NCI-H460 (cell line): ENCODE measurements around the gene BMAL1. TPM values are rescaled to one million over a fixed set of nuclear protein-coding genes. Genes with fewer than 3 reads are reported as not detected.

Source experiments
- DNase-seq: peaks from one replicate; pipeline ENCODE4 v3.0.0-alpha.2; 2016; ENCODE audit warnings: low read depth; ENCODE audit errors: extremely low read depth
- total RNA-seq: library from RNA; depleted of rRNA; stranded (reverse); fragments of >200 nt; shearing (Covaris generic); gene quantifications from 2 replicates; pipeline ENCODE4 v1.2.3, GENCODE V29; 2014

The BMAL1 gene
- total RNA-seq, 1 experiment from 2014 or later: 10.8 TPM

- DNase-seq: no peak
These were observed 12.8 kb downstream of the BMAL1 start for GRCh38 chr11:13290221-13290980.

DNA sequence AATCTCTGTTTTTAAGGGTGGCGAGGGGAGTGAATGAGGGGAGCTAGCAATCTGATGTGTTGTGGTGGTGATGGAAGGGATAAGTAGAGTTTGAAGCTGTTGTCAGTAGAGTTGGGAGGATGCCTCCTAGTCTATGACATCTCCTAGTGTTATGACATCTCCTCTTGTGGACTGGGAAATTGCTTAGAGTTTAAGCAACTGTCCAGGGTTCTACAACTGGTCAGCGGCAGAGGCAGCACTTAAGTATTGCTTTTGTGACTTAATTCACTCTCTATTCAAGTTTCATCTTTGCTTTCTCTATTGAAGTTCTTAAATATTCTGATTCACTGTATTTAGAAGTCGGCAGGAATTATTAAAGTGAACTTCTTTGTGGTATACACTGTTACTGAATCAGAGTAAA lies 13.8 kb downstream of the BMAL1 start:
- no peak for DNase-seq

- no peak for DNase-seq
These were observed 14.2 kb downstream of the BMAL1 start for GRCh38 chr11:13291800-13292199.

DNA sequence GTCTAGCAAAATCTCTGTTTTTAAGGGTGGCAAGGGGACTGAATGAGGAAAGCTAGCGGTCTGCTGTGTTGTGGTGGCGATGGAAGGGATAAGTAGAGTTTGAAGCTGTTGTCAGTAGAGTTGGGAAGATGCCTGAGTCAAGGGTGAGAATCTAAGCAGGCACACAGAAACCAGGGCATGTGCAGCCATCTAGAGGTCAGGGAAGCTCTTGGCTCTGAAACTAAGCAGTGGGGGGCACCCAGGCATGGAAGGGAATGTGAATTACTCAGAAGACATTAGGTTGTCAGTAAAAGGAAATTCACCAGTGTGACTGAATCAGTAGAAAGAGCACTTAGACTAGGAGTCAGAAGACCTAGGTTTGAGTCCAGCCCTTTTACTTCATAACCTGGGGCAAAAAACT lies 15.4 kb downstream of the BMAL1 start:
- DNase-seq: no peak

DNA sequence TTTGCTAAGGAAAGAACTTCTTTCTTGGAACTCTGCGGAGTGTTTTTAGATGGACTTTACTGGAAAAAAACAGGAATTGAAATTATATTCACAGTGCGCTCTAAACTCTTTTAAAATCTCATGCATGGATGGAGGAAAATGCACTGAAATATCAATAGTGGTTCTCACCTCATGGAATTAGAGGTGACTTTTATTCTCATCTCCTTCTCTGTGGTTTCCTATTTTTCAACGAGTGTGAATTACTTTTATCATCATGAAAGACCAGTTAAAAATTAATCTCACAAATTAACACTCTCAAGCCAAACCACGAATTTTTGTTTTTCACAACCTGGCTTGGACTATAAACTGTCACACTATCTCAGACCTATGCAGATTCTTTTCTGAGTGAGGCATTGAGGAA lies 16.6 kb downstream of the BMAL1 start:
- DNase-seq: no peak

- DNase-seq: no peak
These were observed 17.4 kb downstream of the BMAL1 start for GRCh38 chr11:13294771-13295579.

GRCh38 chr11:13297308-13297916 lies 19.8 kb downstream of the BMAL1 start:
- no peak for DNase-seq

DNA sequence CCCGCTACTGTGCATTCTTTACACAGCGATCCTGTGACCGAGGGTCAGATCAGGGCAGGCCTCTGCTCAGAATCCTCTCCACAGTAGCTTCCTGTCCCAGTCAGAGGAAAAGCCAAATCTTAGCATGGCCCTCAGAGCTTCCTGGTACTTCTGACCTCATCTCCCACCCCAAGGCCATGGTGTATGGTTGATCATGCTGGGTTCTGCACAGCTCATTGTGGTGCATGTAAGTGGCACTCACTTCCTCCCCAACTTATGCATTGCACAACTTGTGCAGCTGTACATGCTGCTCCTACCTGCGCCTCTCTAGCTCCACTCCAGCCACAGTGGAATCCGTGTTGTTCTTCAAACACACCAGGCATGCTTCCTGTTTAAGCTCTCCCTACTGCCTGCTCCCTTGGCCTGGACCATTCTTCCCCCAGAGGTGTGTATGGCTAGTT lies 20.3 kb downstream of the BMAL1 start:
- no peak for DNase-seq

DNA sequence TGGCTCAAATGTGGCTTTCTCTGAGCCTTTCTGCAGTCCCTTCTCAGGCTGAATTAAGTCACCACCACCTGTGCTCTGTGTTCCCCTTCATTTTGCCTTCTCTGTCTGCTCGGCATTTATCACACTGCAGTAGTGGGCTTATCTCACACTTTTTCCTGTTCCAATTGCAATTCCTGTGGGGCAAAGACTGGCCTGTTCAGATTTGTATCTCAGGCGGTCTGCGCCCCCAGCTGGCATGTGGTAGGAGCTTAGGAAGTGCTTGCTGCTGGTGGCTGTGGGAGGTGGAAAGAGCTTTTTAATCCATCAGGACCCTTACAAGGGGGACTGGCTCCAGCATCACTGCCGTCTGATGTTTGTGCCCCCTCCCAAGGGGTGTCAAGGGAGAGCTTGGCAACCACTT lies 21.2 kb downstream of the BMAL1 start:
- DNase-seq: no peak

GRCh38 chr11:13301522-13301921 lies 23.9 kb downstream of the BMAL1 start:
- DNase-seq: no peak

- no peak for DNase-seq
These were observed 24.9 kb downstream of the BMAL1 start for GRCh38 chr11:13302420-13302958.

DNA sequence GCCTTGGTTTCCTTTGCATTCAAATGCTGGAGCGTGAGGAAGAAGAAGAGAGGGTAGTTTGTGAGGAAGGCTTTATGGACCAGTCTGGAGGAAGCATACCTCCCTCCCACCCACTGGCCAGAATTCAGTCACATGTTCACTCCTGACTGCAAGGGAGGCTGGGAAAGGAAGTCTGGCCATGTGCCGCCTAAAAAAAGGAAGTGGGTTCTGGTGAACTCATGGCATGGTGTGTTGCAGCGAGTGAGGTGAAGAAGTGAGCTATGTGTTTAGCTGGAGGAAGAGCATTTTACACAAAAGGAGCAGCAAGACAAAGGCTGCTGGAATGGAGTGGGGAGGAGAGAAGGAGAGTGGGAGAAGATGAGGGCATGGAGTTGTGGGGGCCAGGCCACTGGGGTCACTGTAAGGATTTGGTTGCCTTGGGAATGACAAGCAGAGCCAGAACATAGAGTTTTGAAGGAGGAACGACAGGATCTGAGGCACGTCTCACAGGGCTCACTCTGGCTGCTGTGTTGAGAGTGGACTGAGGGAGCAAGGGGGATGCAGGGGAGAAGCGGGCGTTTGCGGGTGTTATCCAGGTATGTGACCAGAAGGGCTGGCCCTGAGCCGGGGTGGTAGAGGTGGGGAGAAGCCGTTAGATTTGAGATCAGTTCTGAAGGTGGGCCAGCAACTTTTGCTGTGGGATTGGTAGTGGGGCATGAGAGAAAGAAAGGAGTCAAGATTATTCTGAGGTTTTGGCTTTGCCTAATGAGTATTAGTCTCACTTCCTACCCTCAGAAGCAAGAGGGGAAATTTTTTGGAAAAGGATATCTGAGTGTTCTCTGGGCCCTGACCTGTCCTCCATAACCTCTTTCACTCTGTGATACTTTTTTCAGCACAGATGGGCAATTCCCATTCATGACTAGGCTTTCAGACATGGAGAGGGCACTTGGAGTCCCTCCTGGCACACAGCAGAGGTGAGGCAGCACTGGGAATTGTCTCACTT lies 26.4 kb downstream of the BMAL1 start:
- DNase-seq: no peak

- no peak for DNase-seq
These were observed 27.2 kb downstream of the BMAL1 start for GRCh38 chr11:13304655-13305335.

DNA sequence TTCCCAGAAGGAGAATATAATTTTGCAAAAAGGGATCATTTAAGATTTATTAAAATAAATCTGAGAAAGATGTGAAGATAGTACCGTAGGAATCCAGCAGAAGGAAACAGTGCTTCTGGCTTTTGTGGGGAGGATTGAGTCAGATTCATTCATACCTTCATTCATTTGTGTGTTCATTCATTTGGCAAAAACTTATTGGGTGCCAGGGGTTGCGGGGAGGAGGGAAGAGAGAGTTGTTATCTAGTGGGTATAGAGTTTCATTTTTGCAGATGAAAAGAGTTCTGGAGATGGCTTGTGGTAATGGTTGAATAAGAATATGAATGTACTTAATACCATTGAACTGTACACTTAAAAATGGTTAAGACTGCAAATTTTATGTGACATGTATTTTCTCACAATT lies 31.1 kb downstream of the BMAL1 start:
- DNase-seq: no peak

GRCh38 chr11:13309156-13309555 lies 31.6 kb downstream of the BMAL1 start:
- no peak for DNase-seq

DNA sequence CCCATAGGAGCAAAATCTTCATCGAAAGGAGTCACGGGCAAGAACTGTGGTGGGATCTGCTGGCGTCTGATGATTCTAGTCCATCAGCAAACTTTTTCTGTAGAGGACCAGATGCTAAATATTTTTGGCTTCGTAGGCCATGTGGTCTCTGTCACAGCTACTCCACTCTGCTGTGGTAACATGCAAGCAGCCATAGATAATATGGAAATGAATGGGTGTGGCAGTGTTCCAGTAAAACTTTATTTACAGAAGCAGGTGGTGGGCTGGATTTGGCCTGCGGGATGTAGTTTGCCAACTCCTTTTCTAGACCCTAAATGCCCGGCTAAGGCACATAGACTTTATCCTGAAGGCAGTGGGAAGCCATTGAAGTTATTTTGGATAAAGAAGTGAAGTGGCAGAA lies 32.9 kb downstream of the BMAL1 start:
- DNase-seq: no peak

DNA sequence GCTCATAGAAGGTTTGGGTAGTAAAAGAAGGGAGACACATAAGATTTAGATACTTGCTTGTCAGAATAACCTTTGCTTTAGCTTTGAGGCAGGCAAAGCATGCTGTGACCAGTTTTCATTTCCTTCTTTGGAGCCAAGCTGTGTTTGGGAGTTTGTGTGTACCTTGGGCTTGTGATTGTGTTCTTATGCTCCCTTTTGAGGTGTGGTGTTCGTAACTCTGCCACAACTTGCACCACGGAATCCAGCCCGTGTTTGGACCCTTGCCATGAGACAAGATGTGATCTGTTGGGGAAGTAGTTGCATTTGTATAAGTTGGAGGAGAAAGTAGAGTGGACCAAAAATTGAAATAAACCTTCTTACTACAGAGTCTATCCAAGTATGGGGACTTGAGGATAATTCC lies 34.0 kb downstream of the BMAL1 start:
- DNase-seq: no peak

GRCh38 chr11:13313005-13313819 lies 35.6 kb downstream of the BMAL1 start:
- DNase-seq: no peak
